Dermis microvascular lymphatic vessel endothelial cell (primary cell): ENCODE measurements around the gene KRT84. TPM values are rescaled to one million over a fixed set of nuclear protein-coding genes. Genes with fewer than 3 reads are reported as not detected.

ENCODE experiments used
- DNase-seq, 2 donors: peaks; one replicate each; pipeline versions ENCODE4 v3.0.0 to v3.0.0-alpha.2; 2010; ENCODE audit warnings: low read depth in 2 of 2
- total RNA-seq: library from RNA; depleted of rRNA; stranded (reverse); fragments of >200 nt; gene quantifications from 2 replicates; pipeline ENCODE4 v1.2.1, GENCODE V29; 2014

The KRT84 gene
- total RNA-seq, 1 donor from 2014 or later: not detected

DNA sequence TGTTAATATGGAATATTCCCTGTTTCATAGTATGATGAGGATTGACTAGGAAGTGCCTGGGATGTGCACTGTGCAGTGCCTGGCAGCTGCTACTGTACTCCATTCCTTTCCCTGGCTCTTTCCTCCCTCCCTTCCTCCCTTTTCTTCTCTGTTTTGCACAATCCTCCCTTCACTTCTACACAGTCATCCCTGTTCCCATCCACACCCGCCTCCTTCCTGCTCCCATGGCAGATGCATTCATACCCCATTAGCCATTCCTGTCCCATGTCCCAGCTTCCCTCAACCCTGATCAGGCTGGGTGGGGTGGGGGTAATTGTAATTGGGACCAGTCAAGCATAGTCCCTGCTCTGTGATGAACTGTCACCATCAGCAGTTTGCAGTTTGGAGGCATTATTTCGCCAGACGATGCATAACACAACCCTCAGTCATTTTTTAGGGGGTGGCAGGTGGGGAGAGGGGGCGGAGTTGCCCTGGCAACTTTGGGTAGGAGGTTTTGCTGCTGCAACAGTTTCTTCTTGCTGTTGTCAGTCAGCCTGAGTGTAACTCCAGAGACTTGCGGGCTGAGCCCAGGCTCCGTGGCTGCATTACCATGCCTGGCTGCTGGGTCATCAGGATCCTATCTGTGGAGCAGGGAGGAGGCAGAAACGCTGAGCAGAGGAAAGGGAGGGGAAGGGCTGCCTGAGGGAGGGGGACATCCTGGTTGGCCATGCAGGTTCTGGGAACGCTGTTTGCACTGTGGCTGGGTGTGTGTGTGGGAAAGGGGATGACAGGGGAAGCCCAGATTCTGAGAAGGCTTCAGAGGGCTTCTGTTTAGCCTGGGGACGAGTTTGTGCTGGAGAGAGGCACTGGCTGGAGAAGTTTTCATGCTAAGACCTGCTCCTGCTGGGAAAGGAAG is 4.1 kb upstream of the KRT84 start:
- DNase-seq: no peak

DNA sequence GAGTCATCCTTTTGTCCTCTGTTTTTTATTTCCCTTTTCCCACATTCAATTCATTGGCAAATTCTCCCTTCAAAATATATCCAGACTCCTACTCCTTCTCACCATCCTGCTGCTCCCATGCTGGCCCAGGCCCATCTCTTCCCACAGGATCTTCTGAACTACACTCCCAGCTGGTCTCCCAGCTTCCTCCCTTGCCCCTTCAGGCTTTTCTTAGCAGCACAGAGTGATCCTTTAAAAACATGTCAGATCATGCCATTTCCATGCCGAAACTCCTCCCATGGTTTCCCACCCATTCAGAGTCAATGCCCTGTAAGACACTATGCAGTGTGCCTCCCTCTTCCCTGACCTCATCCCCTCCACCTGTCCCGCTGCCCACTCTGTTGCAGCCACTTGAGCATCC is 2.4 kb upstream of the KRT84 start:
- DNase-seq: no peak

GRCh38 chr12:52383331-52383730 is 2.1 kb downstream of the KRT84 start:
- no peak for DNase-seq

GRCh38 chr12:52382854-52383253 is 2.6 kb downstream of the KRT84 start:
- no peak for DNase-seq

GRCh38 chr12:52381206-52381605 is 4.2 kb downstream of the KRT84 start:
- DNase-seq: no peak

DNA sequence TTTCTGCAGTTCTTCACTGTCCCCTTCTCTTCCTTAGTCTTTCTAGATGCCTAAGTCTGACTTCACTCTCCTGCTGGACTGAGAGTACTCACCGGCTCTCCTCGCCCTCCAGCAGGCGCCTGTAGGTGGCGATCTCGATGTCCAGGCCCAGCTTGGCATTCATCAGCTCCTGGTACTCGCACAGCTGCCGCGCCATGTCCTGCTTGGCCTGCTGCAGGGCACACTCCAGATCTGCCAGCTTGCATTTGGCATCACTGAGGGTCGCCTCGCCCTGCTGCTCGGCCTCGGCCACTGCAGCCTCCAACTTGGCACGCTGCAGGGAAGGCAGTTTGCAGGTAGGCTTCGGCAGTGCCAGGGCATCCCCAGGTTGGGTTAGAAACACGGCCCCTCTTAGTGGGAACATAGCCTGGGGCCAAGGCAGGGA is 5.2 kb downstream of the KRT84 start:
- peak; percentile 2 to 31 for DNase-seq

GRCh38 chr12:52379536-52379935 is 5.9 kb downstream of the KRT84 start:
- no peak for DNase-seq

DNA sequence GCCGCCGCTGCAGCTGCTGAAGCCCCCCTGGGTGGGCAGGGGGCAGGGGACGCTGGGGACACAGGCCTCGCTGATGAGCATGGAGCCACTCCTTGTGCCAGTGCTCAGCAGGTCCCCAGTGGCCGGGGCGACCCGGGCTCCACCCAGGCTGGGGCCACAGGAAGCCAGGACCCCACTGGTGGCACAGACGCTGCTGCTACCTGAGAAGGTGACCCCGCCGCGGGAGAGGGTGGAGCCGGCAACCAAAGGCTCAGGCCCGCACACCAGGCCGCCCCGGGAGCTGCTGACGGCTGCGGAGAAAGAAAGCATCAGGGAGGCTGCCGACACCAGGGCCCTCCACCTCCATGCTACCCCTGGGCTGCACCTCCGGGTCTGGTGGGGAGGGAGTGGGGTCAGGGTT is 7.4 kb downstream of the KRT84 start:
- no peak for DNase-seq

- DNase-seq: no peak
These were observed 8.2 kb downstream of the KRT84 start for GRCh38 chr12:52377266-52377665.

DNA sequence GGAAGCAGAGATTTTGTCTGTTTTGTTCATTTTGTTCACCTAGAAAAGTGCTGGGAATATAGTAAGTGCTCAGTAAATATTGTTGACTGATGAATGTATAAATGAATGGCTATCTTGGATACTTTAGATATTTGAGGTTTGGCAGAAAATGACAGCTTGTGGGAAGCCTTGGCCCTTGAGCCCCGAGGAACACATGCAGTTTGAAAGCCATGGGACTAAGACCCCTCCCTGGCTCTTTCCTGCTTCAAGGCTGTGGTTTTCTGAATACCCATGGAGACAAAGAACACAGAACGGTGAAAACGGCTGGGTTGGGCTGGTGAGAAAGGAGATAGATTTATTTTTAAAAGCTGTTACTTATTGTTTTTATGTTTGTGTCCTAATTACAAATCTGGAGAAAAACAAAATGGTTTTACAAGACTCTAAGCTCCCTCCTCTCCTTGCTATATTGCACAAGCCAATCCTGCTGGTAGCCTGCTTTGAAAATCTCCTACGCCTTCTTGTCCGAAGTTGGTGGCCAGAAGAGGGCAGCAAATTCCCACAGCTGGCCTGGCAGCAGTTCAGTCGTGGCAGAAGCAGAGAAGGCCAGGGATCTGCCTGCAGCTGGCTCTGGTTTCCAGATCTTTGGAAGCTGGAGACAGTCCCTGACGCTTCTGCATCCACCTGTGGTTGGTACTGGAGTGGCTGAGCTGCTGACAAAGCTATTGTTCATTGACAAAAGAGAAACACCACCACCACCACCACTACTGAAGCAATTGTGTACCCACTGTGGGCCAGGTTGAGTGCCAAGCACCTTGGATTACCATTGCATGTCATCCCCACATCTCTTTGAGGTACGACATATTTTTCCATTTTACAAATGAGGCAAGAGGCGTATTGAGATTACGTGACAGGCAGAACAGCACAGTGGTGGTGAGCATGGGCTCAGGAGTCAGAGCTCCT is 13.0 kb downstream of the KRT84 start:
- DNase-seq: peak; percentile 52 to 74

GRCh38 chr12:52371716-52372115 is 13.7 kb downstream of the KRT84 start:
- DNase-seq: no peak

GRCh38 chr12:52370926-52371608 is 14.4 kb downstream of the KRT84 start:
- peak in 1 of 2 donors; percentile 15 for DNase-seq

- DNase-seq: no peak
These were observed 15.6 kb downstream of the KRT84 start for GRCh38 chr12:52369809-52370208.

GRCh38 chr12:52369211-52369610 is 16.2 kb downstream of the KRT84 start:
- no peak for DNase-seq

DNA sequence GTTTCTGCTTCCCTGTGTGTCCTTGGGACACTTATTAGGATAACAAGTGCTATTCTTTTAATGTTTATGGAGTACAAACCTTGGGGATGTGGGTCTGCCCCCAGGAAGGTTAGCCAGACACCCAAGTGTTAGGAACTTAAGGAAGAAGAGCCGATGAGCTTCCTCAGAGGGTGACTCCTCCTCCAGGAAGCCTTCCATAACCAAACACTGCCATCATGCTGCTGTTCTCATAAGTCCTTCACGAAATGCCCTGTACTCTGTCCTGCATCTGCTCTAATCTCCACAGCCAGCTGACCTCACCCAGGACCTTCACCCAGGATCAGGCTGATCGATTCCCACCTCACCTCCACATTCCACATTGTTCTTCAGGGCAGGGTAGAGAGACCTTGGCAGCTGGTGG is 16.9 kb downstream of the KRT84 start:
- no peak for DNase-seq

DNA sequence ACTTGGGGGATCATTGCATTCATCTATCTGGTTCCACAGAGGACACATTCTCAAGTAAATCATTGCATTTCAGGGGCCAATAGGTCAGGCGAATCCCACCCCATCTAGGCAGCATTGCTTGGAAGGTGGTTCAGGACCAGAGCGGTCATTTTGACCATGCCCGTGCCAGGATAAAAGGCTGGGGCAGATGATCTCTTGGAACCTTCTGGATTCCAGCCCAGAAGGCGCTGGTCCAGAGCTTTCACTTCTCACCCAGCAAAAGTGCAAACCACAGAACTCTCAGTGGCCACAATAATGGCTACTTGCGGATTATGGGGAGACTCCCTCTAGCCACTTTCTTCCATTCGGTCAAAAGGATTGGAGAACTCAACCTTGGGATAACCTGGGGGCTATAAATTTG is 17.6 kb downstream of the KRT84 start:
- DNase-seq: no peak

DNA sequence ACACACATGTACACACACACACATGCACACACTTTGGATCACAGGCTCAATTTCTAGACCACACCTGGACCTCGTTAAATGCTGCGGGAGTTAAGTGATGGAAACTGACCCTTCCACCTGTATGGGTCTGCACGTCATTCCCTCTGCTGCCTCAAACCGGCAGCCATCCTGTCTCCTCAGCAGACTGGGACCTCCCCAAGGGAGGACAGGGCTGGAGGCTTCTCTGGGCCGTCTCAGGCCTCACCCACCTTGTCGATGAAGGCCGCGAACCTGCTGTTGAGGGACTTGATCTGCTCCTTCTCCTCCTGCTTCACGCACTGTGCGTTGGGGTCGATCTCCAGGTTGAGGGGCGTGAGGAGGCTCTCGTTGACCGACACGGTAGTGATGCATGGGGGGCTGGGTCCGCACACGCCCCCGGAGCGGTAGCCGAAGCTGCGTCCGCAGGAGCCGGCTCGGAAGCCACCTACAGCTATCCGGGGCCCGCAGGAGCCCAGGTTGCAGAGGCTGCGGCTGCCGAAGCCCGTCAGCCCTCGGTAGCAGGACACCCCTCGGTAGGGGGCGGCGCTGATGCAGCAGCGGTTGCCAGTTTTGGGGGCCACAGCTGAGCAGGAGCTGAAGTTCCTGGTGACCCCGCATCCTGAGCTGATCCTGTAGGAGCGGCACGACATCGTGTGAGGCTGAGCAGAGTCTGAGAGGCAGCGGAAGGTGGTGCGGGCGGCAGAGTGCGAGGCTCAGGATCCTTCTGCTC is 18.5 kb downstream of the KRT84 start, which contains the start of gene KRT85:
Gene KRT85, minus strand, starts transcription at position 744 of the 748 bp plus-strand sequence. Its CDS starts 76 bp downstream, at position 668.
- no peak for DNase-seq

DNA sequence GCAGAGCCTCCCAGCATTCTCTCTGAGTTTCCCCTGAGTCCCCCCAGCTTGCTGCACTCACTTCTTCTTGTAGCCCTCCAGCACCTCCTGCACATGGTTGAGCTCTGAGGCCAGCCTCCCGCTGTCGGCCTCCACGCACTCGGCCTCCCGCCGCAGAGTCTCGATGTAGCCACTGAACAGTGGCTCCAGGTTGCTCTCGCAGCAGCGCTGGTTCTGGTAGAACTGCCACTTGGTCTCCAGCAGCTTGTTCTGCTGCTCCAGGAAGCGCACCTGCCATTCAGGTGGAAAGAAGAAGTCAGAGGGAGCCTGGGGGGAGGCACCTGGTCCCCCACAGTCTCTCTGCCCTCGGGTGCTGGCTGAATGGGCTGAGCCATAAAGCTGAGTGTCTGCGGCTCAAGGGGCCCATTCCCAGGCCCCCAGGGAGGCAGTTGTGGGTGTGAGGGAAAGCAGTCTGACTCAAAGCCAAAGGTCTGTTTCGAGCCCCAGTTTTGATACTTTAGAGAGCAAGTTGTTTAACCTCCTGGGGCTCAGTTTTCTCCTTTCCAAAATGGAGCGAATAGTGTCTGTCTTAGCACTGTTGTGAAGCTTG is 20.5 kb downstream of the KRT84 start:
- DNase-seq: no peak

DNA sequence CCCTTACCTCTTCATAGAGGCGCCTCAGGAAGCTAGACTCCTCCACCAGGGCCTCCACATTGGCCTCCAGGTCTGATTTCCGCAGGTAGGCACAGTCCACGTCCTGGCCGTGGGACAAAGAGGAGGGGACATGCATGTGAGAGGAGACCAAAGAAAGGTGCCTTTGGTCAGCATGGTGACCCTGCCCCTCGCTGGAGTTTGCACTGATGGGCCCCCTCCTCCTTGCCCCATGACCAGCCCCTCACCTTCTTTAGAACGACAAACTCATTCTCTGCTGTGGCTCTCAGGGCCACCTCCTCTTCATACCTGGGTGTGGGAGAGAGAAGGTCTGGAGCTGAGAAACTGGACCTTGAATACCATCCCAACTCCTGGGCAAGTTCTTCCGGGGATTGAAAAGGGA is 21.4 kb downstream of the KRT84 start:
- no peak for DNase-seq

DNA sequence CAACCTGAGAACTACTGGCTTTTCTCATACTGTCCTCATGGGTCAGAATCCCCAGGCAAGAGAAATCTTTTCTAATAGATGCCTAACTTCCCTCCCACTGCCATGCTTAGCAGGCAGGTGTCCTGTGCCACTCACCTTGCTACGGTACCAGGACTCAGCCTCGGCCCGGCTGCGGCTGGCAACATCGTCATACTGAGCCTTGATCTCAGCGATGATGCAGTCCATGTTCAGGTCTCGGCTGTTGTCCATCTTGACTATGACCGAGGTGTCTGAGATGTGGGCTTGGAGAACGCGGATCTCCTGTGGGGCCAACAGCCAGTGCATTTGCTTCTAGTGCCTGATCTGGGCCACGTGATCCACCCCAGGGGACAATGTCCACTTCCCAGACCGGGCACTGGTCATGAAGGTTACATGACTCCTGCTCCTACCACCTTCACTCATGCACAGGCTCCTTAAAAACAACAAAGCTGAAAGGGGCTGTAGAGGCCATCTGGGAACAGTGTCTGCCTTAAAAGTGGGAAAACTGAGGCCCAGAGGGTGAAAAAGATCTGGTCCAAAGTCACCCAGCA is 22.3 kb downstream of the KRT84 start:
- no peak for DNase-seq
